Measurements from ENCODE around the gene PLS1. TPM values are rescaled to one million over a fixed set of nuclear protein-coding genes. Genes with fewer than 3 reads are reported as not detected.

Gene PLS1
- total RNA-seq, 1 experiment from 2014 or later = 38.8 TPM

- CTCF ChIA-PET = no interaction called here
These were observed 60.8 kb downstream of the PLS1 start for GRCh38 chr3:142657033-142657432.

GRCh38 chr3:142660383-142660782 lies 64.2 kb downstream of the PLS1 start:
- H3K4me3 ChIP-seq (replicated peaks in 1 of 2; ENCODE audit: low read depth in 1 of 2, low read length in 2 of 2) = no peak overlapping the region
- H3K9me3 ChIP-seq (ENCODE audit: control insufficient read depth in 1 of 2, insufficient read depth in 1 of 2, low read depth in 1 of 2, low read length in 2 of 2) = no peaks in the 10 kb centered on the region
- POLR2A ChIA-PET = no interaction called here
- RAD21 ChIA-PET (ENCODE audit: low non-redundant PET in 1 of 2, low total read pairs in 2 of 2, uncharacterized antibody in 2 of 2, unreplicated experiment in 2 of 2) = no interaction called here
- CTCF ChIA-PET = no interaction called here
- H3K79me2 ChIP-seq (ENCODE audit: insufficient read depth, low read length) = no peaks in the 10 kb centered on the region
- no peaks in the 10 kb centered on the region for H3K4me1 ChIP-seq (ENCODE audit: control insufficient read depth in 1 of 2, insufficient read depth in 2 of 2, low read length in 2 of 2)
- no peak overlapping the region for H2AFZ ChIP-seq (ENCODE audit: low read depth, low read length, poor library complexity, severe bottlenecking)
- no peaks in the 10 kb centered on the region for H3K36me3 ChIP-seq (ENCODE audit: control insufficient read depth in 1 of 2, insufficient read depth in 2 of 2, low read length in 2 of 2)
- no TSS peak for BruUV-seq (replicated peaks)
- intact Hi-C loops (cut with micrococcal nuclease) = no loop called here
- H4K20me1 ChIP-seq (ENCODE audit: insufficient read depth) = no peaks in the 10 kb centered on the region
- ATAC-seq (no peak), DNase-seq (ENCODE audit: low read depth, low spot score) (no peak)
- no peak for TF ChIP-seq CBX3 (IDR thresholded peaks at IDR 0.05; ENCODE audit: low read depth)
- no peak for TF ChIP-seq POLR2A (IDR thresholded peaks at IDR 0.05; ENCODE audit: borderline replicate concordance, extremely low read depth, insufficient read depth, insufficient read length)
- TF ChIP-seq POLR2AphosphoS5 (IDR thresholded peaks at IDR 0.05; ENCODE audit: low read depth, low read length) = no peak
- TF ChIP-seq CTCF (IDR thresholded peaks at IDR 0.05 in 2 of 3, conservative IDR thresholded peaks at IDR 0.05 in 1 of 3; ENCODE audit: borderline replicate concordance in 1 of 3, insufficient read depth in 1 of 3, low read depth in 2 of 3, low read length in 2 of 3) = no peak
- TF ChIP-seq MAX (IDR thresholded peaks at IDR 0.05) = no peak
- TF ChIP-seq EGR1 (IDR thresholded peaks at IDR 0.05; ENCODE audit: low read depth) = no peak
- TF ChIP-seq EZH2phosphoT487 (IDR thresholded peaks at IDR 0.05; ENCODE audit: borderline replicate concordance) = no peak
- TF ChIP-seq ZFX (IDR thresholded peaks at IDR 0.05) = no peak
- no peak for TF ChIP-seq ZNF274 (IDR thresholded peaks at IDR 0.05; ENCODE audit: low read depth, low read length)
- no peak for TF ChIP-seq SP1 (IDR thresholded peaks at IDR 0.05; ENCODE audit: low read depth)
- TF ChIP-seq REST (IDR thresholded peaks at IDR 0.05; ENCODE audit: low read depth) = no peak
- TF ChIP-seq EZH2 (IDR thresholded peaks at IDR 0.05) = no peak
- TF ChIP-seq SRF (IDR thresholded peaks at IDR 0.05; ENCODE audit: low read depth) = no peak
- TF ChIP-seq JUND (IDR thresholded peaks at IDR 0.05) = no peak
- H3K4me2 ChIP-seq (ENCODE audit: low read length) = no peak overlapping the region
- H3K9me2 ChIP-seq (ENCODE audit: insufficient read depth) = no peaks in the 10 kb centered on the region
- no peak overlapping the region for H3K27ac ChIP-seq (ENCODE audit: low read depth, low read length)
- H3K9ac ChIP-seq (ENCODE audit: low read length) = no peak overlapping the region
- H3K27me3 ChIP-seq (ENCODE audit: insufficient read depth, low read length) = no peaks in the 10 kb centered on the region

More at GRCh38 chr3:142657033-142657432, 60.8 kb downstream of the PLS1 start:
- Histone ChIP-seq H3K27ac (ENCODE audit: low read depth, low read length) (no peak overlapping the region), H3K9ac (ENCODE audit: low read length) (no peak overlapping the region), H3K4me2 (ENCODE audit: low read length) (no peak overlapping the region), H3K4me1 (ENCODE audit: control insufficient read depth in 1 of 2, insufficient read depth in 2 of 2, low read length in 2 of 2) (no peaks in the 10 kb centered on the region), H3K9me2 (ENCODE audit: insufficient read depth) (no peaks in the 10 kb centered on the region), H2AFZ (ENCODE audit: low read depth, low read length, poor library complexity, severe bottlenecking) (no peak overlapping the region), H3K27me3 (ENCODE audit: insufficient read depth, low read length) (no peaks in the 10 kb centered on the region), H4K20me1 (ENCODE audit: insufficient read depth) (no peaks in the 10 kb centered on the region), H3K4me3 (replicated peaks in 1 of 2; ENCODE audit: low read depth in 1 of 2, low read length in 2 of 2) (no peak overlapping the region), H3K36me3 (ENCODE audit: control insufficient read depth in 1 of 2, insufficient read depth in 2 of 2, low read length in 2 of 2) (no peaks in the 10 kb centered on the region), H3K9me3 (ENCODE audit: control insufficient read depth in 1 of 2, insufficient read depth in 1 of 2, low read depth in 1 of 2, low read length in 2 of 2) (no peaks in the 10 kb centered on the region), H3K79me2 (ENCODE audit: insufficient read depth, low read length) (no peaks in the 10 kb centered on the region)
- intact Hi-C loops (cut with micrococcal nuclease) = no loop called here
- peak; percentile 40; the same call in 1 of the 2 replicates for ATAC-seq
- BruUV-seq (replicated peaks) = no TSS peak
- no peak for TF ChIP-seq POLR2AphosphoS5 (IDR thresholded peaks at IDR 0.05; ENCODE audit: low read depth, low read length)
- no peak for TF ChIP-seq SRF (IDR thresholded peaks at IDR 0.05; ENCODE audit: low read depth)
- TF ChIP-seq MAX (IDR thresholded peaks at IDR 0.05) = no peak
- no peak for TF ChIP-seq ZNF274 (IDR thresholded peaks at IDR 0.05; ENCODE audit: low read depth, low read length)
- TF ChIP-seq SP1 (IDR thresholded peaks at IDR 0.05; ENCODE audit: low read depth) = no peak
- TF ChIP-seq CBX3 (IDR thresholded peaks at IDR 0.05; ENCODE audit: low read depth) = no peak
- DNase-seq (ENCODE audit: low read depth, low spot score) = no peak
- ChIA-PET POLR2A (no interaction called here), RAD21 (ENCODE audit: low non-redundant PET in 1 of 2, low total read pairs in 2 of 2, uncharacterized antibody in 2 of 2, unreplicated experiment in 2 of 2) (no interaction called here)

Measured in HCT116 (cell line).